Fibroblast of peridontal ligament (primary cell): Measurements from ENCODE around the gene TMEM134.
"Not testable (repeated sequence)": the region's sequence is repeated elsewhere in the genome, so short reads cannot be mapped to it uniquely, and the experiment has no call there.

Source experiments
- DNase-seq: peaks from one replicate; pipeline ENCODE4 v3.0.0-alpha.2; 2010; ENCODE audit errors: extremely low read depth

Gene TMEM134

DNA sequence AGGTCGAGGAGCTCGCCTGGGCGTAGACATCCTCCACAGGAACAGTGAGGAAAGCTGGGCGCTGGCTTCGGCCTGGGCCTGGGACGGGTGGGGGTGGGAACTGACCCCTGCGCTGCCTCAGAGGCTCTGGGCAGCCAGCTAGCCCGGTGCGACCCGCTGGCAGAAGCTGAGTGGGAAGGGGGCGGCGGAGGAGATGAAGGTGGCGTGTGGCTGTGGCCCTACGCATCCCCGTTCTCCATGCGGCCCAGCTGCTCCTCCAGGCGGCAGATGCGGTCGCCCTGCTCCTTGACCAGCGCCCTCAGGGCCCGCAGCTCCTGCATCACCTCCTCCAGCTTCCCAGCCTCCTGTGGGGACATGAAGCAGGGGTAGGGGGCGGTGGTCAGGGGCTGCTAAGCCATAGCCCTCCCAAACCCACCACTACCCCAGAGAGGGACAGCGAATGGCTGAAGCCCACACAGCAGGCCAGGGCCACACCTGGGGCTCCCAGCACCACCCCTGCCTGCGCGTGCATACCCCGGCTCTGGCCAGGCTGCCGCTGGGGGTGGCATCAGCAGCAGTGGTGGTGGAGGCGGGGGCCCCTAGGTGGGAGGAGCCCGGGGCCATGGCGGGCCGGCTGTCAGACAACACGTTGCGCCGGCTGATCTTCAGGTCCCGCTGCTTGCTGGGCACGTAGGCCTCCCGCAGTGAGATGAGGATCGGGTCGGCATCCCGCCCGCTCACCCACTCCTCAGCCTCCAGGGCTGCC is 30.7 kb downstream of the TMEM134 start:
- DNase-seq = no peak

GRCh38 chr11:67437809-67438157 is 31.3 kb downstream of the TMEM134 start:
- DNase-seq = no peak

DNA sequence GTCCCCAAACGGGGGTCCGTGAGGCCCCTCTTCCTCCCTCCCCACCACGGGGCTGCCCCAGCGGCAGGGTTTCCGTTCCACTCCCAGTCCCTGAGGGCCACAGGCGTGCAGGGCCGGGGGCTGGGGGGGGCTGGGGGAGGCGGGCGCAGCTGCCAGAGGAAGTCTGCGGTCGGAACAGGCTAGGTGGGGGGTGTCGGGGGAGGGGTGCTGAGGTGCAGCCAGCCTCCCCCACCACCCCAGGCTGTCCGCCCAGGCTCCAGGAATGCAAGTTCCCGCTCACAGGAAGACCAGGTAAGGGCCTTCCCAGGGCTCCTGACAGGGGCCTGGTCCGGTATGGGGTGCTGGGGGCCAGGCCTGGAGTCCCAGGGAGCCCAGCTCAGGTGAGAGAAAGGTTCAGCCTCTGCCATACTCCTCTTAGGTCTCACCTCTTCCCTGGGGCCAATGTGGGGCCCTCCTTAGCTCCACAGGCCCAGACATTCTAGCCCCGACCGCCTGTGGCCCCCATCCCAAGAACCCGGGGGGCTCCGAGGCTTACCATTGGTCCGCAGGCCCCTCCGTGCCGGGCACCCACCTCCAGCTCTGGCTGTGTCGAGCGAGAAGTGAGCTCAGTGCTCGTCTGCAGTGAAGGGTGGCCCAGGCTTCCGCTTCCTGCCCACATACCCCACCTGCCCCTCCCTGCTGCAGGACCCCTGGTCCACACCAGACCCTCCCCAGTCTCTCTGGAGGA is 31.8 kb downstream of the TMEM134 start, which contains the start of gene PTPRCAP:
PTPRCAP (minus strand) TSS at position 601 of the 727 bp plus-strand sequence; CDS start at position 538, 63 bp downstream.
- no peak for DNase-seq

DNA sequence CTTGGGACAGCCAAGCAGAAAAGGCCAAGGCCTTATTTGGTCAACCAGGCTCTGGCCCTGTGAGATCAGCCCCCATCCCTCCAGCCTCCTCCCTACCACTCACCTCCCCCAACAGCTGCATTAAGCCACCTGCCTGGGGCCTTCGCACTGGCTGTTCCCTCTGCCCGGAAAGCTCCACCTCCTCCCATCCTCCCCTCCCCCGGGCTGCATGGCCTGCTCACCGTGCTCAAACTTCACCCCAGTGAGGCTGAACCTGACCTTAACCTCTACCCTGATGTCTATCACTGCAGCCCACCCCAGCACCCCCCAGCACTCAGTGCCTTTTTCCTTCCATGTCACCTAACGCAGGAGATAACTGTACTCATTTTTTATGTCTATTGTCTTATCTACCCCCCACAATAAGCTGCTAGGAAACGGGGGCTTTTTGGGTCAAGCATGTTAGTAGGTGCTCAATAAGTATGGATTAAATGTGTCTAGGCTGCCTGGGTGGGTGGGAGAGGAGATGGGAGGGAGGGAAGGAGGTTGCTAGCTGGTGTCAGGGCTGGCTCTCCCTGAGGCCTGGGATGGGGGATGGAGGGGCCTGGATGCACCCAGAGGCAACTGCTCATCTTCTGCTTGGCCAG is 32.5 kb downstream of the TMEM134 start:
- no peak for DNase-seq

GRCh38 chr11:67435727-67436458 is 33.2 kb downstream of the TMEM134 start:
- DNase-seq = no peak

DNA sequence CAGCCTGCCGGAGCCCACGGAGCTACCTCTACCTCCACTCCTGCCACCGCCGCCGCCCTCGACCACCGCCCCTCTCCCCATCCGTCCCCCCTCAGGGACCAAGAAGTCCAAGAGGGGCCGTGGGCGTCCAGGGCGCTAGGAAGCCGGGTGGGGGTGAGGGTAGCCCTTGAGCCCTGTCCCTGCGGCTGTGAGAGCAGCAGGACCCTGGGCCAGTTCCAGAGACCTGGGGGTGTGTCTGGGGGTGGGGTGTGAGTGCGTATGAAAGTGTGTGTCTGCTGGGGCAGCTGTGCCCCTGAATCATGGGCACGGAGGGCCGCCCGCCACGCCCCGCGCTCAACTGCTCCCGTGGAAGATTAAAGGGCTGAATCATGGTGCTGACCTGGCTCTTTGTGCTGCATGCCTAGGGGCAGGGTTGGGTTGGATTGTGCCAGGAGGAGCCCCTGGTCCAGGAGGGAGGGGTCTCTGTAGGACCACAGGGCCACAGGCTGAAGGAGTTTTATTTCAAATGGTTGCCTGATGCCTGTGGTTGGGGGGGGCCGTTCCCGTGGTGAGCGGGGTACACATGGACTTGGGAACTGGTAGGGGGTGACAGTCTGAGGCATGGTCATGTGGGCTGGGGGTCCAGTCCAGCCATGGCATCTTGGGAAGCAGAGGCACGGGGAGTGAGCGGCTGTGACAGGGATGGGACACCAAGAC is 33.9 kb downstream of the TMEM134 start:
- DNase-seq = no peak

DNA sequence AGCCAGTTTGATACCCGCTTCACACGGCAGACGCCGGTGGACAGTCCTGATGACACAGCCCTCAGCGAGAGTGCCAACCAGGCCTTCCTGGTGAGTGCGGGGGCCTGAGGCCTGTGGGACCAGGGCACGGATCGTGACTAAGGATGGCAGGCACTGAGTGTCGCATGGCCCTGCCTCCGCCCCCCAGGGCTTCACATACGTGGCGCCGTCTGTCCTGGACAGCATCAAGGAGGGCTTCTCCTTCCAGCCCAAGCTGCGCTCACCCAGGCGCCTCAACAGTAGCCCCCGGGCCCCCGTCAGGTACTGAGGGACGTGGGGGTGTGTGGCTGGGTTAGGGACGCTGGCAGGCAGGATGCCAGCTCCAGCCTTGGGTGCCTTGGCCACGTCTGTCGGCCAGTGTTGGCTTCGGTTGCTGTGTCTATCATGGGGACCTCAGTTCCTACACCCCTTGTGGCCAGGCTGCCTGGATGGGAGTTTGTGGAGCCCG is 34.6 kb downstream of the TMEM134 start:
- DNase-seq = no peak

GRCh38 chr11:67433536-67434394 is 35.3 kb downstream of the TMEM134 start:
- no peak for DNase-seq

- no peak for DNase-seq
These were observed 36.2 kb downstream of the TMEM134 start for GRCh38 chr11:67432655-67433349.

- DNase-seq = no peak
These were observed 37.5 kb downstream of the TMEM134 start for GRCh38 chr11:67431346-67432249.

- DNase-seq = no peak
These were observed 39.3 kb downstream of the TMEM134 start for GRCh38 chr11:67429722-67430121.

- peak; percentile 10 for DNase-seq
These were observed 39.9 kb downstream of the TMEM134 start for GRCh38 chr11:67429038-67429668.

DNA sequence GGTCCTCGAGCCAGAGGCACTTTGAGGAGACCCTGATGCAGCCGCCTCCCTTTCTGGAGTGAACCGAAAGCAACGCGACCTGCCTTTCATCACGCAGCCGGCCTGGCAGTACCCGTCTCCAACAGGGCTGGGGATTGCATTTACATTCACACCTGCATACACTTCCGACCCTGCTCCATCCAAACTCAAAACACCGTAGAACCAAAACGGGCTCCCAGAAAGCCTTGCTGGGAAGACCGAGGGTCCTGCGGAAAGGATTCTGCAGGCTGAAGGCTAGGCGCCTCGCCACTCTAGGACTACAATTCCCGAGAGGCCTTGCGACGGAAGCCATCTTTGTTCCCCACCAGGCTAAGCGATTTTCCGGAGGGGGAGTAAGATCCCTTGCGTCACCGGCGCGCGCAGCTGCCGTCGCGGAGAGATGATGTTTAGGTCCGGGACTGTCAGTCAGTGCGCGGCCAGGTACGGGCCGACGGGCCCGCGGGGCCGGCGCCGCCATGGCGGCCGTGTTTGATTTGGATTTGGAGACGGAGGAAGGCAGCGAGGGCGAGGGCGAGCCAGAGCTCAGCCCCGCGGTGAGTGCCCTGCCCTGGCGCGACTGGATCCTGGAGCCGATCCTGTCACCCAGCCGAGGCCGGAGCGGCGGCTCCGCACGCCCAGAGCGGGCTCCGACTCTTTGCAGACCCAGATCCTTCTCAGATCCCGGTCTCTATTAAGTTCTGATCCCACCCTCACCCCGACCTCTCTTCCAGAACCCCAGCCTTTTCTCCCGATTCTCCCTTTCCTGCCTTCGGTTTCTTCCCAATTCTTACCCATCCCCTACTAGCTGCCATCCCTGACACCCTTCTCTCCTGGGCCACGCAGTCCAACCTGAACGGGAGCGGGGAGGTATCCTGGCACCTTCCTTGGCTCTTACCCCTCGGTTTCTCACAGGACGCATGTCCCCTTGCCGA is 40.7 kb downstream of the TMEM134 start, which contains the start of gene RPS6KB2:
RPS6KB2 (plus strand) TSS at position 443 of the 950 bp plus-strand sequence; CDS start at position 495, 52 bp downstream.
- DNase-seq = peak; percentile 97

GRCh38 chr11:67427364-67427859 is 41.6 kb downstream of the TMEM134 start:
- not testable (repeated sequence) for DNase-seq

DNA sequence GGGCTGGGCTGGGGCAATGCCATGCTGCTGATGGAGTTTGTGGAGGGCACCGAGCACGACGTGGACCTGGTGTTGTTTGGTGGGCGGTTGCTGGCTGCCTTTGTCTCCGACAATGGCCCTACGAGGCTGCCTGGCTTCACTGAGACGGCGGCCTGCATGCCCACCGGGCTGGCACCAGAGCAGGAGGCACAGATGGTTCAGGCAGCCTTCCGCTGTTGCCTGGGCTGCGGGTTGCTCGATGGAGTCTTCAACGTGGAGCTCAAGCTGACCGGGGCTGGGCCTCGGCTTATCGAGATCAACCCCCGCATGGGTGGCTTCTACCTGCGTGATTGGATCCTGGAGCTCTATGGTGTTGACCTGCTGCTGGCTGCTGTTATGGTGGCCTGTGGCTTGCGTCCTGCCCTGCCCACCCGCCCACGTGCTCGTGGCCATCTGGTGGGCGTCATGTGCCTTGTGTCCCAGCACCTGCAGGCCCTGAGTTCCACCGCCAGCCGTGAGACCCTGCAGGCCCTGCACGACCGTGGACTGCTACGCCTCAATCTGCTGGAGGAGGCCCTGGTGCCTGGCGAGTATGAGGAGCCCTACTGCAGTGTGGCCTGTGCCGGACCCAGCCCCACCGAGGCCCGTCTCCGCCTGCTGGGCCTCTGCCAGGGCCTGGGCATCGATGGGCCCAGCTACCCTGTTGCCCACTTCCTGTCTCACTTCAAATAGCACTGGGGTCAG is 45.0 kb downstream of the TMEM134 start:
- DNase-seq = no peak

DNA sequence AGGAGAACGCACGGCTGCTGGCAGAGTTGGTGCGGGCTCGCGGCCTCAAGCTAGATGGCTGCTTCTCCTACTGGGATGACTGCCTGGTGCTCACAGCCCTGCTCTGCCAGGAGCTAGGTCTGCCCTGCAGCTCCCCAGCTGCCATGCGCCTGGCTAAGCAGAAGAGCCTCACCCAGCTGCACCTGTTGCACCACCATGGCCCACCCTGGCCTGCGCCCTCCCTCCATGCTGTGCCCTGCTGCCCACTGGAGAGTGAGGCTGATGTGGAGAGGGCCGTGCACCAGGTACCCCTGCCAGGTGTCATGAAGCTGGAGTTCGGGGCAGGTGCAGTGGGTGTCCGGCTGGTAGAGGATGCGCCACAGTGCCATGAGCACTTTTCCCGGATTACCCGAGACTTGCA is 45.6 kb downstream of the TMEM134 start:
- DNase-seq = no peak
